Measurements from ENCODE around the gene SHISA6. TPM values are rescaled to one million over a fixed set of nuclear protein-coding genes. Genes with fewer than 3 reads are reported as not detected.
"Not testable (repeated sequence)": the region's sequence is repeated elsewhere in the genome, so short reads cannot be mapped to it uniquely, and the experiment has no call there.

SHISA6 gene
- total RNA-seq, 1 experiment from 2014 or later: not detected

DNA sequence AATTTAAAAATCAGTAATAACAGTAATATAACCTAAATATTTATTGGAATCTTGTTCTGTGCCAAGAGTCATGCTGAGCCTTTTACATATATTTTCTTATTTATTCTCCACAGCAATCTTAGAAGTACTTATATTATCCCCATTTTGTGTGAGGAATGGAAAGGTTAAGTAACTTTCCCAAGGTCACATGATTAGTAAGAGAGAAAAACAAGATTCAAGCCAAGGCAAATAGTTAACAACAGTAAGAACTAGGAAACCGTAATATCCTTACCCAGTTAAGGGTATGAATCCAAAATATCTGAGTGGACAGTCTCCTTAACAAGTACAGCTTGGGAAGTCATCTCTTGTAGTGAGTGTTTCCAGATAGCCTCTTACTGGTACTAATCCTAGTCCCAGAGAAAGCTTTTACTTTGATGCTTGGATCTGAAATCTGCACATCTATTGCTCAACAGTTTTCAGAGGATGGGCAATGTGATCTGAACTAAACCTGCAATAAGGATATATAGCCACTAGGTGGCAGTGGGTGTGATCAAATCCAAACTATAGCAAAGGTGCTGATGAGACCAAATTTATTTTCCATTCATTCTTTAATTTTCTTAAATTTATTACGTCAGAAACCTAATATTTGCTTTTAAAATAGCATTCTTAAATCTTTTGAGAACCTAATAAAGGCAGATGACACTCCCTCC lies 23.3 kb downstream of the SHISA6 start:
- peak; percentile 10 for DNase-seq (ENCODE audit: low read depth)

DNA sequence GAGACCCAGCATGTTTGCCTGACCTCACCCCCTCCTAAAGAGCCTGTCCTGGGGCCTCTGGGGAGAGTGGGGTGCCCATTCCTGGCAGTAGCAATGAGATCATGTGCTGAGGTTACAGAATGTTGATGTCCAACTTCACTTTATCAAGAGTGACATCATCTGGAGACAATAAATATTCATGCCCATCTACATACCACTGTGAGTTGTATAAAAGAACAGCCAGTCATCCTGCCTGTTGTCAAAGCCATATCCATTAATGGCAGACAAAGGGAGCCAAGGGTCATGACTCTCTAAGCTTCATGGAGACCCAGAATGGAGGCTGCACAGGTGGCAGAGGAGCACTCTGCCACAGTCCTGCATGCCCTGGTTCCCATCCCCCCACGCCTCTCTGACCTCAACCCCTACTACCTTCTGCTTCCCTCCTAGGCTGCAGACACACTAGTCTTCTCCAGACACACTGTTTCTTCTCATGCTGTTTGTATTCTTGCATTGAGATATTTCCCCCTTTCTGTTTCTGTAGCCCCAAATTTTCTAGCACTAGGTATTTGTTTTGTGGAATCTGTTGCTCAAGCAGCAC lies 27.1 kb downstream of the SHISA6 start:
- DNase-seq (ENCODE audit: low read depth): no peak

DNA sequence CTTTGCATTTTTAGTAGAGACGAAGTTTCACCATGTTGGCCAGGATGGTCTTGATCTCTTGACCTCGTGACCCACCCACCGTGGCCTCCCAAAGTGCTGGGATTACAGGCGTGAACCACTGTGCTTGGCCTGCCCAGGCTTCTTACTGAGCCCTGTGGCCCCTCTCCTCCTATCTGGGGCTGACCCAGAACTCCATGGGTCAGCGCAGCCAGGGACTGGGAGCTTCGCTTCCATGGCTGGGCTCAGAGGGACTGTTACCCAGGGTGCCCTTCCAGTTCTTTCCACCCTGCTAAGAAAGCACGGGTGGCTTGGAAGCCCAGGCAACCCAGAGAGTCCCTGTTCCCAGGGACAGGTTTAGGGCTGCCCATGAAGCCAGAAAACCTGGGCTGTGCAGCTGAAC lies 28.2 kb downstream of the SHISA6 start:
- DNase-seq (ENCODE audit: low read depth): no peak

GRCh38 chr17:11272191-11272590 lies 31.2 kb downstream of the SHISA6 start:
- DNase-seq (ENCODE audit: low read depth): no peak

DNA sequence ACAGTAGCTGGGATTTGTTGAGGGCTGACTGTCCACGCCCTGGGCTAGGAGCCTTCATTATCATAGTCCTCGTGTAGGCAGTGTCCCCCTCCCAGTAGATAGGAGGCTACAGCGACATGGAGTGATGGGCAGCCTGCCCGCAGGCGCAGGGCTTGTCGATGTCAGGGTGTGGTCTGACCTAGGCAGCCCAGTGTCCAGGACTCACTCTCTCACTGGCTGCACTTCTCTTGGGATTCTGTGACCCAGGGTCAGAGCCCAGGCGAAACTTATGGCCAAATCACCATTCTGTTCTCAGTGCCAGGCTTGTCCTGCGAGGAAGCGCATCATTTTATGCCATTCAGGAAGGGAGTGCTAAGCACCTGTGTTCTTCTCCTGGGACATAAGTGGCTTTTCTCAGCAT lies 32.6 kb downstream of the SHISA6 start:
- no peak for DNase-seq (ENCODE audit: low read depth)

GRCh38 chr17:11274106-11274505 lies 33.1 kb downstream of the SHISA6 start:
- DNase-seq (ENCODE audit: low read depth): no peak

DNA sequence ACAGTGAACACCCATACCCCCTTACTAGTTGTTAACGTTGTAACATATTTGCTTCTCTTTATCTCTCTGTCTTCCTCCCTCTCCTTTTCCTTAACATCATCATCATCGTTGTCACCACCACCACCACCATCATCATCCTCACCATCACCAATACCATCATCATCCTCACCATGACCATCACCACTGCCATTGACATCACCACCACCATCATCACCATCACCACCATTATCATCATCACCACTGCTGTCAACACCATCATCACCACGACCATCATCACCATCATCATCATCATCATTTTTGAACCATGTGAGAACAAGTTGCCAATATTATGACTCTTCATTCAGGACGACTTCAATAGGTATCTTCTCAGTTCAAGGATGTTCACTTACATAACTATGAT lies 35.5 kb downstream of the SHISA6 start:
- no peak for DNase-seq (ENCODE audit: low read depth)

DNA sequence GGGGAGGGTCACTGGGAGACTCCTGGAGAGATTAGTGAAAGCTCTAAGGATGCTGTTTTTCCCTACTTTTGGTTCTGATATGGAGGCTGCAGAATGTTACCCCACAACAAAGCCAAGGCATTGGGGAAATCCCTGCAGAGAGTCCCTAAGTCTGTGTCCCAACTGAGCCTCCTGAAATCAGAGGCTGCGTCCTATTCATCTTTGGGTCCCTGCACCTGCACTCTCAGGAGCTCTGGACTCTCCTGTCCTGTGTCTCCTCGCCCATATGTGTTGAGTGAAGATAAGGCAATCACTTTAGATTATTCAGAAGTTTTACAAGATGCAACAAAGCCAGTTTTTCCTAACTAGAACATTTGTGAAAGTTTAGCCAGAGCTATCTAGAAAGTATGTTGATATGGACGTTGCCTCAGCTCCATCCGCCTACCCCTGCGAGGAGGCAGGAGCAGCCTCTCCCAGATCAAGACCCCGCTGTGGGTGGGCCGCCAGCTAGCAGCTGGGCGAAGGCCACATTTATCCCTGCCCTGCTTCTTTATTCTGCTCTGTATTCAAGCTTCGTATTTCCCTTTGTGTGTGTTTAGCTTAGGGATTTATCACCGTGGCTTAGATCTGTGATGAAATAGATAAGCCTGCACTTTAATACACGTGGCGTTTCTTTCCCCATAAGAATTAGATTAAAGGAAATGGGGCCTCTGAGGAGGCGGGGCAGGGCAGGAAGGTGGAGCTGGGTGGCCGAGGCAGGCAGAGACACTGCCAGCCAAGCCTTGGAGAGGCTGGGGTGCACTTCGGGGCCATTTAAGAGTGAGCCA lies 37.4 kb downstream of the SHISA6 start:
- no peak for DNase-seq (ENCODE audit: low read depth)

- no peak for DNase-seq (ENCODE audit: low read depth)
Measured at GRCh38 chr17:11278992-11279270, 37.9 kb downstream of the SHISA6 start.

DNA sequence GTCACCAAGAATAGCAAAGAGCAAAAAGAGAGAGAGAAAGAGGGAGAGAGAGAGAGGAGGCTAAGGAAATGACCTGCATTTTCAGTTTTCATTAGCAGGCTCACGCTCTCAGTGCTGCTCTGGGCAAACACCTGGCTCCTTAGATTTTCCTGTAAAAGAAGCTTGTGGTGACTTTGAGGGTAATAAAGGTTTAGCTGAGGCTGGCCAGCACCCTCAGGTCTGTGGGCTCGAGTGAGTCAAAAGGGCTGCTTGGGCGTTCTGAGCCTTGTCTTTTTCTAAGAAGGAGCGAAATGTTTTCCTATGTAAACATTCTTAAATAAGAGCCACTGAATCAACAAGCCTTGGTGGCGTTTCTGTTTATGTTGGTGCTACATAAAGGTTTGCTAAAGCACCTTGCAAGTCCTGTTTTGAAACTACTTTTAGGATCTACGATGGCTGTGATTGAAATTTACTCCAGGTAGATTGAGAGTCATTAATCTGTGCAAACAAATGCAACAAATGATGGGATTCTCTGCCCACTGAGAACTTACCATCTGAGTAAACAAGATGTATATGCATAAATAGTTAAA lies 38.8 kb downstream of the SHISA6 start:
- DNase-seq (ENCODE audit: low read depth): no peak

GRCh38 chr17:11282586-11282985 lies 41.6 kb downstream of the SHISA6 start:
- no peak for DNase-seq (ENCODE audit: low read depth)

- DNase-seq (ENCODE audit: low read depth): no peak
Measured at GRCh38 chr17:11284811-11285210, 43.8 kb downstream of the SHISA6 start.

GRCh38 chr17:11285946-11286345 lies 44.9 kb downstream of the SHISA6 start:
- no peak for DNase-seq (ENCODE audit: low read depth)

- DNase-seq (ENCODE audit: low read depth): no peak
Measured at GRCh38 chr17:11287791-11288190, 46.8 kb downstream of the SHISA6 start.

DNA sequence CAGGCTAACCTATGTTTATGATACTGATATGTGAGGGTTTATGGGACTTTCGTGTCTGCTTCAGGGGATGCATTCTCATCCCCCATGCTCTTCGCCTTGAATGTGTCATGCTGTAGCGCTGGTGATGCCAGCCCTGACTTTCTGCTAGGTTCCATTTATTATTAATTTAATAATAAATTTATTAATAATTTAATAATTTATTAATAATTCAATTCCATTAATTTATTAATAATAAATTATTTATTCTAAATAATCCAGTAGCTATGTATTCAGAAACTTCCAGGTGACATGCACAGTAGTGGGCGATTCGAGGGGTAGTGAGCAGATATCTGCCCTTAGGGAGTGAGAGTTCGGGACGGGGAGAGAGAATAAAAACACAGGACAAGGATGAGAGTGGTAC lies 49.8 kb downstream of the SHISA6 start:
- DNase-seq (ENCODE audit: low read depth): no peak

DNA sequence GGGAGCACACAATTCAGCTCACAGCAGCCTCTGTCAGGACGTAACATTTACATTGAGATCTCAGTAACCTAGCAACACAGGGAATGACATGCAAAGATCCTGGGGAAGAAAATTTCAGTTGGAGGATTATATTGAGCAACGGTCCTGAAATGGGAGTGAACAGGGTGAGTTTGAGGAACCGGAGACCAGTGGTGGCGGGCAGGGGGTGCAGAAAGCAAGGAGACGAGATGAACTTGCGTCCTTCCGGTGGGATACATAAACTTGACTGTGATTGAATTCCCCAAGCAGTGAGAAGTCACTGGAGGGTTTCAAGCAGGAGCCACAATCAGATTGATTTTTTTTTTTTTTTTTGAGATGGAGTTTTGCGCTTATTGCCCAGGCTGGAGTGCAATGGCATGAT lies 51.5 kb downstream of the SHISA6 start:
- no peak for DNase-seq (ENCODE audit: low read depth)

GRCh38 chr17:11293480-11293879 lies 52.5 kb downstream of the SHISA6 start:
- DNase-seq (ENCODE audit: low read depth): no peak

DNA sequence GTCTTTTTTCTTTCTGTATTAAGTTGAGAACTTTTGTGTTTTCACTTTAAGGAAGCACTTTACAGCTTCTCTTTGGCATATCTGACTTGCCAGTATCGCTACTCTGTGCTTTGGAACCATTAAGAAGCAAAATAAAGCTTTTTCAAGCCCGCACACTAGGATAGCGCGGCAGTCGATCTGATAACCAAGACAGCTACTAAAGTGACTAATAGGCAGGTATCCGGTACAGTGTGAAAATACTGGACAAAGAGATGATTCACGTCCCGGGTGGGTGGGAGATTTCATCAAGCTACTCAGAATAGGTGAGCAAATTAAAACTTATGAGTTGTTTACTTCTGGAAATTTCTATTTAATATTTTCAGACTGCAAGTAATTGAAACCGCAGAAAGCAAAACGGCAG lies 53.8 kb downstream of the SHISA6 start:
- no peak for DNase-seq (ENCODE audit: low read depth)

- no peak for DNase-seq (ENCODE audit: low read depth)
Measured at GRCh38 chr17:11296994-11297393, 56.0 kb downstream of the SHISA6 start.

- DNase-seq (ENCODE audit: low read depth): no peak
Measured at GRCh38 chr17:11298401-11298800, 57.4 kb downstream of the SHISA6 start.

DNA sequence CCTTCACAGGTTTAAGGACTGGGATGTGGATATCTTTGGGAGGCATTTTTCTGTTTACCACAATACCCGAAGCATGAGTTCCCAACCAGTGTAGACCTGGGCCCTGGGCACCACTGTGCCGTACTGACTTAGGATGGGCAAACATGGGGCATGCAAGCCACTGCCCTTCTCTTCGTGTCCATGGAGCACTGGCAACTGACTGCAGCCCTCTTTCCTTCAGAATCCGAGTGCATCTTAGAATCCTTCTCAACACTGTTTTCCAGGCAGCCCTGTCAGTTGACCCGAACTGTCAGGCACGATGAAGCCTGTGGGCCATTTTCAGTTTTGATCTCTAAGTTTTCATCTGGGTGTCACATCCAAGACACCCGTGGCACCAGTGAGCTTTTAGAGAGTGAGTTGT lies 59.2 kb downstream of the SHISA6 start:
- DNase-seq (ENCODE audit: low read depth): no peak

- DNase-seq (ENCODE audit: low read depth): no peak
Measured at GRCh38 chr17:11300738-11301137, 59.7 kb downstream of the SHISA6 start.

GRCh38 chr17:11301874-11302273 lies 60.9 kb downstream of the SHISA6 start:
- not testable (repeated sequence) for DNase-seq (ENCODE audit: low read depth)

All from HT1080 (cell line).